A549 (cell line): Measurements from ENCODE around the gene YAE1. TPM values are rescaled to one million over a fixed set of nuclear protein-coding genes. Genes with fewer than 3 reads are reported as not detected.

Experiments
- ATAC-seq, 2 experiments: fragments of 200-7000 bp in 1 of 2; fragments of >200 bp in 1 of 2; cut with Nextera tagmentation in 1 of 2; cut with Tn5 transposase in 1 of 2; 3 replicates each; pipeline versions ENCODE4 v1.8.0 to v1.9.1; 2018 to 2020; ENCODE audit warnings: mild to moderate bottlenecking in 1 of 2, moderate library complexity in 1 of 2
- CTCF ChIA-PET: fragments of 300-600 bp; sonication (Branson Sonifier 250); formaldehyde crosslinking; extraction: SDS; loops from one replicate; lab custom pipeline; 2021; ENCODE audit warnings: antibody characterized with exemption, inconsistent platforms; lab: Yijun Ruan, JAX
- POLR2A ChIA-PET: fragments of 350-600 bp; formaldehyde crosslinking; extraction: SDS; loops from one replicate; lab custom pipeline; 2021; ENCODE audit warnings: antibody characterized with exemption, inconsistent platforms; lab: Yijun Ruan, JAX
- DNase-seq, 2 experiments: peaks; one replicate each; pipeline versions ENCODE4 v3.0.0 to v3.0.0-alpha.2; 2011 to 2016; ENCODE audit warnings: low read depth in 1 of 2, low spot score in 1 of 2
- FAIRE-seq: peaks from 2 replicates; lab custom pipeline; 2011; peaks lifted over from hg19 to GRCh38; lab: Jason Lieb, UNC
- H3K27ac ChIP-seq, 2 experiments: fragments of >200 bp; sonication (Bioruptor Twin); formaldehyde crosslinking; 3 replicates each; pipeline ENCODE4 v1.5.1; 2016 to 2017
- H3K4me1 ChIP-seq: fragments of >200 bp; sonication (Bioruptor Twin); formaldehyde crosslinking; 3 replicates; pipeline ENCODE4 v1.6.1; 2016
- H3K4me2 ChIP-seq: fragments of >200 bp; sonication (Bioruptor Twin); formaldehyde crosslinking; 3 replicates; pipeline ENCODE4 v1.6.1; 2016
- H3K4me3 ChIP-seq: fragments of >200 bp; sonication (Bioruptor Twin); formaldehyde crosslinking; 3 replicates; pipeline ENCODE4 v1.5.1; 2016
- H3K9me3 ChIP-seq: fragments of >200 bp; sonication (Bioruptor Twin); formaldehyde crosslinking; 3 replicates; pipeline ENCODE4 v1.6.1; 2016
- ATOH8 ChIP-seq: fragments of 250-450 bp; sonication (Bioruptor Pico); IDR thresholded peaks from 2 replicates; pipeline ENCODE4 v1.5.0; 2020; ENCODE audit warnings: low read depth, mild to moderate bottlenecking, moderate library complexity
- CBX2 ChIP-seq: fragments of 200-600 bp; sonication (generic); IDR thresholded peaks from 2 replicates; pipeline ENCODE4 v1.6.1; 2016; ENCODE audit warnings: low read depth, mild to moderate bottlenecking, borderline replicate concordance
- CBX8 ChIP-seq: fragments of 200-600 bp; sonication (generic); IDR thresholded peaks from 2 replicates; pipeline ENCODE4 v1.6.1; 2016
- CHD4 ChIP-seq: fragments of 200-600 bp; sonication (generic); IDR thresholded peaks from 2 replicates; pipeline ENCODE4 v1.6.1; 2016; ENCODE audit warnings: antibody characterized with exemption, mild to moderate bottlenecking, borderline replicate concordance
- EHF ChIP-seq: fragments of 250-450 bp; sonication (Bioruptor Pico); IDR thresholded peaks from 2 replicates; pipeline ENCODE4 v1.5.0; 2020; ENCODE audit warnings: mild to moderate bottlenecking
- ESRRA ChIP-seq: fragments of 150-350 bp; IDR thresholded peaks from 2 replicates; pipeline ENCODE4 v1.6.1; 2014; ENCODE audit warnings: mild to moderate bottlenecking, low read length, borderline replicate concordance
- FOSL2 ChIP-seq, 2 experiments: fragments of 450-650 bp in 1 of 2; fragments of >200 bp in 1 of 2; sonication (Bioruptor Twin) in 1 of 2; formaldehyde crosslinking; IDR thresholded peaks; 2 replicates each; pipeline versions ENCODE4 v1.5.0 to v1.6.1; 2016 to 2020; ENCODE audit warnings: mild to moderate bottlenecking in 1 of 2, moderate library complexity in 1 of 2
- FOXS1 ChIP-seq: fragments of 250-450 bp; sonication (Bioruptor Pico); IDR thresholded peaks from 2 replicates; pipeline ENCODE4 v1.5.0; 2020; ENCODE audit warnings: mild to moderate bottlenecking, moderate library complexity
- HDAC2 ChIP-seq: fragments of 200-600 bp; sonication (generic); IDR thresholded peaks from 2 replicates; pipeline ENCODE4 v1.6.1; 2016
- HEYL ChIP-seq: fragments of 250-450 bp; sonication (Bioruptor Pico); IDR thresholded peaks from 2 replicates; pipeline ENCODE4 v1.8.0; 2021; ENCODE audit warnings: mild to moderate bottlenecking, moderate library complexity
- HOXB13 ChIP-seq: fragments of 250-450 bp; sonication (Bioruptor Pico); IDR thresholded peaks from 2 replicates; pipeline ENCODE4 v1.5.0; 2020; ENCODE audit warnings: low read depth, mild to moderate bottlenecking, moderate library complexity
- JUNB ChIP-seq: fragments of >200 bp; sonication (Bioruptor Twin); formaldehyde crosslinking; IDR thresholded peaks from 2 replicates; pipeline ENCODE4 v1.6.1; 2016
- KDM1A ChIP-seq: fragments of 200-600 bp; sonication (generic); IDR thresholded peaks from 2 replicates; pipeline ENCODE4 v1.6.1; 2016; ENCODE audit warnings: low read depth, mild to moderate bottlenecking
- MAZ ChIP-seq: fragments of 150-350 bp; IDR thresholded peaks from 2 replicates; pipeline ENCODE4 v1.6.1; 2014; ENCODE audit warnings: antibody characterized with exemption, low read depth, low read length, borderline replicate concordance
- MYC ChIP-seq: IDR thresholded peaks from 2 replicates; pipeline ENCODE4 v1.6.1; 2012; ENCODE audit warnings: mild to moderate bottlenecking, inconsistent platforms, low read length, improper control_type of control experiment, borderline replicate concordance
- PBX3 ChIP-seq: IDR thresholded peaks from 2 replicates; pipeline ENCODE4 v1.6.1; 2012
- PHF8 ChIP-seq: fragments of 200-600 bp; sonication (generic); IDR thresholded peaks from 2 replicates; pipeline ENCODE4 v1.6.1; 2016; ENCODE audit warnings: low read depth, mild to moderate bottlenecking, antibody characterized with exemption, moderate library complexity, borderline replicate concordance
- POLR2AphosphoS2 ChIP-seq: conservative IDR thresholded peaks from 2 replicates; pipeline ENCODE4 v1.6.1; 2012; ENCODE audit warnings: low read length, improper control_type of control experiment, inconsistent platforms
- RAD21 ChIP-seq, 2 experiments: fragments of >200 bp in 1 of 2; sonication (Bioruptor Twin) in 1 of 2; formaldehyde crosslinking in 1 of 2; IDR thresholded peaks in 1 of 2; conservative IDR thresholded peaks in 1 of 2; 2 replicates in 1 of 2; 3 replicates in 1 of 2; pipeline ENCODE4 v1.6.1; 2012 to 2018; ENCODE audit warnings: inconsistent platforms in 1 of 2
- RARB ChIP-seq: fragments of 250-450 bp; sonication (Bioruptor Pico); IDR thresholded peaks from 2 replicates; pipeline ENCODE4 v1.8.0; 2021; ENCODE audit warnings: mild to moderate bottlenecking, moderate library complexity
- RCOR1 ChIP-seq: fragments of 150-350 bp; IDR thresholded peaks from 2 replicates; pipeline ENCODE4 v1.6.1; 2014; ENCODE audit warnings: antibody characterized with exemption, low read length, low read depth
- RFX5 ChIP-seq: fragments of 450-650 bp; IDR thresholded peaks from 2 replicates; pipeline ENCODE4 v1.7.1; 2014; ENCODE audit warnings: antibody characterized with exemption, mild to moderate bottlenecking, moderate library complexity
- RNF2 ChIP-seq: fragments of 200-600 bp; sonication (generic); IDR thresholded peaks from 2 replicates; pipeline ENCODE4 v1.6.1; 2016; ENCODE audit warnings: low read depth, mild to moderate bottlenecking, antibody characterized with exemption, moderate library complexity, borderline replicate concordance
- SMC3 ChIP-seq: fragments of >200 bp; sonication (Bioruptor Twin); formaldehyde crosslinking; IDR thresholded peaks from 3 replicates; pipeline ENCODE4 v1.6.1; 2018; ENCODE audit warnings: inconsistent platforms
- SREBF2 ChIP-seq: fragments of 450-650 bp; IDR thresholded peaks from 2 replicates; pipeline ENCODE4 v1.6.1; 2014; ENCODE audit warnings: mild to moderate bottlenecking, moderate library complexity
- TFCP2L1 ChIP-seq: fragments of 250-450 bp; sonication (Bioruptor Pico); IDR thresholded peaks from 2 replicates; pipeline ENCODE4 v1.5.0; 2021; ENCODE audit warnings: mild to moderate bottlenecking
- USF2 ChIP-seq: fragments of 450-650 bp; IDR thresholded peaks from 2 replicates; pipeline ENCODE4 v1.6.1; 2014; ENCODE audit warnings: antibody characterized with exemption
- ZC3H11A ChIP-seq: fragments of 450-650 bp; IDR thresholded peaks from 2 replicates; pipeline ENCODE4 v1.6.1; 2014; ENCODE audit warnings: antibody characterized with exemption, mild to moderate bottlenecking
- ZNF302 ChIP-seq: fragments of 250-450 bp; sonication (Bioruptor Pico); IDR thresholded peaks from 2 replicates; pipeline ENCODE4 v1.9.0; 2021; ENCODE audit warnings: inconsistent platforms, mild to moderate bottlenecking, moderate library complexity
- ZSCAN20 ChIP-seq: fragments of 250-450 bp; sonication (Bioruptor Pico); IDR thresholded peaks from 2 replicates; pipeline ENCODE4 v1.8.0; 2022; ENCODE audit warnings: mild to moderate bottlenecking, moderate library complexity
- WGBS: methylation state at CpG from one replicate; pipeline ENCODE4 v1.1.6; 2017; ENCODE audit errors: missing lambda C conversion rate; 5-methylcytosine and 5-hydroxymethylcytosine counted together
- polyA plus RNA-seq, 4 experiments: library from polyadenylated mRNA; depleted of rRNA in 3 of 4; stranded (reverse); fragments of >200 nt; fragmentation: RNase III in 1 of 4; extraction: RNeasy Plus Mini Kit Qiagen cat#74134 plus additional on column Dnase treatment in 1 of 4; gene quantifications; 2 replicates in 3 of 4; 3 replicates in 1 of 4; pipeline ENCODE4 v1.2.3, GENCODE V29; 2011 to 2017
- TF ChIP-seq, protein P1 (sequence below): fragments of 250-450 bp; sonication (Bioruptor Pico); IDR thresholded peaks from 2 replicates; pipeline ENCODE4 v1.5.0; 2021; ENCODE audit warnings: mild to moderate bottlenecking, moderate library complexity, borderline replicate concordance
- TF ChIP-seq, protein P2 (sequence below): fragments of >200 bp; sonication (Bioruptor Twin); formaldehyde crosslinking; IDR thresholded peaks from 2 replicates; pipeline ENCODE4 v1.6.1; 2016

The YAE1 gene
- polyA plus RNA-seq, 2 of the 4 experiments (the other 2 are of a cell fraction) = 59.1 to 61.2 TPM

DNA sequence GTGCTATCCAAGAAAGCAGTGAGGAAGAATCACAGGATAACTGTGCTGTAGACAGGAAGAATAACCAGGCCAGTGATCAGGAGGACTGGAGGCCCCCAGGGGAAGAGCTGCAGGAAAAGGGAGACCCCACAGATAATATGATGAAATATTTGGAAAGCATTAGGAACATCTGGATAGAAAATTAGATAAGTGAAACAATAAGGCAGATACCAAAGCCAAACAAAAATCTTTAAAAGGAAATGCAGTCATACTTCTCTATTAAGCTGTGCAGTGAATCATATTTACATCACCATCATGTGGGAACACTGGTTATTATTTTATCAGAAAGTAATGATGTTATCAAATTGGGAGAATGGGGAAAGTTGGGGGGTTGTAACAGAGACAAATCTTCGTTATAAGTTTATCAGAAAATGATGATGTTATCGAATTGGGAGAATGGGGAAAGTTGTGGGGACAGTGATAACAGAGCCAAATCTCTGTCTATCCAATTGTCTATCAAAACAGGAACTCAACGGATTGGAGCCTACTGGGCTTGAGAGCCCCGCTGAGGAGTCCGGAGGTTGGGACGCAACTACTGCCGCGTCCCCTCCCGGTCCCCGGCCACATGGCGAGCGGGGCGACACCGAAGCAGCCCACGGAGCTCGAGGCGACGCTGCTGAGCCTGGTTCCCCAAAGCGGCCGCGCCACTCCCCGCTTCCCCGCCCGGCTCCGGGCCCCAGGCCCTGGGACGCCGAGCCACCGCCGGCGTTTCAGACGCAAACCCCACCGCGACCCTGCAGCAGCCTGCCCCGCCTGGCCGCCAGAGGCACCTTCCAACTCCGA, 43.1 kb downstream of the YAE1 start:
- WGBS = 75% methylated on average over 33 of the region's 36 CpGs
- CTCF ChIA-PET = interaction anchor here (0.7 to 1.0 kb wide), 3 partner anchors 16 to 29 kb away, joined by 4 read pairs; no protein-coding TSS in a partner anchor
- ATAC-seq (peak; percentile 27 to 67; a peak in 3 of 6 replicates), DNase-seq (no peak), FAIRE-seq (no peak)
- Histone ChIP-seq H3K9me3 (no peaks in the 10 kb centered on the region), H3K4me2 (peak overlapping the region; percentile 42), H3K4me1 (peaks cover 9% of the 10 kb centered on the region; the same call in 2 of the 3 replicates), H3K27ac (peak overlapping the region; percentile 14 to 72; a peak in 4 of 6 replicates), H3K4me3 (no peak overlapping the region)
- TF ChIP-seq USF2 (no peak), RFX5 (no peak), HDAC2 (no peak), CHD4 (no peak), POLR2AphosphoS2 (no peak), TFCP2L1 (CRISPR knock-in tag) (no peak), SREBF2 (no peak), RAD21 (conservative IDR thresholded peaks at IDR 0.05 in 1 of 2, IDR thresholded peaks at IDR 0.05 in 1 of 2) (no peak), JUNB (no peak), RARB (CRISPR knock-in tag) (no peak), RCOR1 (no peak), HOXB13 (CRISPR knock-in tag) (no peak), ESRRA (no peak), PHF8 (no peak), HEYL (CRISPR knock-in tag) (no peak), FOXS1 (CRISPR knock-in tag) (no peak), RNF2 (no peak), EHF (CRISPR knock-in tag) (no peak), ATOH8 (CRISPR knock-in tag) (no peak)
- TF ChIP-seq, protein P1, sequence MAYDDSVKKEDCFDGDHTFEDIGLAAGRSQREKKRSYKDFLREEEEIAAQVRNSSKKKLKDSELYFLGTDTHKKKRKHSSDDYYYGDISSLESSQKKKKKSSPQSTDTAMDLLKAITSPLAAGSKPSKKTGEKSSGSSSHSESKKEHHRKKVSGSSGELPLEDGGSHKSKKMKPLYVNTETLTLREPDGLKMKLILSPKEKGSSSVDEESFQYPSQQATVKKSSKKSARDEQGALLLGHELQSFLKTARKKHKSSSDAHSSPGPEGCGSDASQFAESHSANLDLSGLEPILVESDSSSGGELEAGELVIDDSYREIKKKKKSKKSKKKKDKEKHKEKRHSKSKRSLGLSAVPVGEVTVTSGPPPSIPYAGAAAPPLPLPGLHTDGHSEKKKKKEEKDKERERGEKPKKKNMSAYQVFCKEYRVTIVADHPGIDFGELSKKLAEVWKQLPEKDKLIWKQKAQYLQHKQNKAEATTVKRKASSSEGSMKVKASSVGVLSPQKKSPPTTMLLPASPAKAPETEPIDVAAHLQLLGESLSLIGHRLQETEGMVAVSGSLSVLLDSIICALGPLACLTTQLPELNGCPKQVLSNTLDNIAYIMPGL (CRISPR knock-in tag) = no peak
- POLR2A ChIA-PET = interaction anchor here (1.1 kb wide), 1 partner anchor 14 kb away, joined by 3 read pairs; the partner anchor contains the start of gene RALA

- WGBS = 94% methylated on average over 5 of the region's 5 CpGs
- Histone ChIP-seq H3K9me3 (no peaks in the 10 kb centered on the region), H3K4me3 (no peak overlapping the region), H3K27ac (peak overlapping the region; percentile 14 to 72; a peak in 4 of 6 replicates), H3K4me1 (peaks cover 9% of the 10 kb centered on the region; the same call in 2 of the 3 replicates), H3K4me2 (peak overlapping the region; percentile 42)
- FAIRE-seq = no peak
- ChIA-PET POLR2A (interaction anchor here (1.1 kb wide), 1 partner anchor 13 kb away, joined by 3 read pairs; the partner anchor contains the start of gene RALA), CTCF (interaction anchor here (0.7 to 1.0 kb wide), 2 partner anchors 16 to 29 kb away, joined by 4 read pairs; no protein-coding TSS in a partner anchor)
- ATAC-seq = no peak; a peak in 1 of 6 replicates
- DNase-seq = no peak
- TF ChIP-seq ZNF302 (no peak), FOSL2 (IDR thresholded peaks at IDR 0.05) (no peak), FOSL2 (CRISPR knock-in tag; IDR thresholded peaks at IDR 0.05) (no peak), USF2 (no peak), PBX3 (no peak), MYC (no peak), CBX2 (no peak), KDM1A (no peak), EHF (CRISPR knock-in tag) (no peak), CBX8 (no peak), ZSCAN20 (CRISPR knock-in tag) (no peak), MAZ (no peak), SMC3 (no peak), PHF8 (no peak), ZC3H11A (no peak)
- TF ChIP-seq, protein P2, sequence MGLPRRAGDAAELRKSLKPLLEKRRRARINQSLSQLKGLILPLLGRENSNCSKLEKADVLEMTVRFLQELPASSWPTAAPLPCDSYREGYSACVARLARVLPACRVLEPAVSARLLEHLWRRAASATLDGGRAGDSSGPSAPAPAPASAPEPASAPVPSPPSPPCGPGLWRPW = no peak
Observed at GRCh38 chr7:39609935-39610263, 43.7 kb downstream of the YAE1 start.
